ENCODE data around the gene DPYSL5.

DPYSL5 gene

GRCh38 chr2:26894136-26894535, 46.2 kb downstream of the DPYSL5 start:
- no peak for TF ChIP-seq CTCF (IDR thresholded peaks at IDR 0.05; ENCODE audit: low read depth, low read length)
- DNase-seq (ENCODE audit: extremely low read depth, low read depth): no peak

- TF ChIP-seq CTCF (IDR thresholded peaks at IDR 0.05; ENCODE audit: low read depth, low read length): no peak
- no peak for DNase-seq (ENCODE audit: extremely low read depth, low read depth)
Observed at GRCh38 chr2:26897807-26898479, 50.0 kb downstream of the DPYSL5 start.

GRCh38 chr2:26898480-26899078, 50.6 kb downstream of the DPYSL5 start:
- no peak for TF ChIP-seq CTCF (IDR thresholded peaks at IDR 0.05; ENCODE audit: low read depth, low read length)
- no peak for DNase-seq (ENCODE audit: extremely low read depth, low read depth)

- no peak for DNase-seq (ENCODE audit: extremely low read depth, low read depth)
- TF ChIP-seq CTCF (IDR thresholded peaks at IDR 0.05; ENCODE audit: low read depth, low read length): no peak
Observed at GRCh38 chr2:26899500-26900164, 51.7 kb downstream of the DPYSL5 start.

- DNase-seq (ENCODE audit: extremely low read depth, low read depth): no peak
- TF ChIP-seq CTCF (IDR thresholded peaks at IDR 0.05; ENCODE audit: low read depth, low read length): no peak
Observed at GRCh38 chr2:26900831-26901321, 52.9 kb downstream of the DPYSL5 start.

- TF ChIP-seq CTCF (IDR thresholded peaks at IDR 0.05; ENCODE audit: low read depth, low read length): no peak
- DNase-seq (ENCODE audit: extremely low read depth, low read depth): no peak
Observed at GRCh38 chr2:26901326-26902183, 53.6 kb downstream of the DPYSL5 start.
